IPS DF 19.7 (cell line): Measurements from ENCODE around the gene DTX1.
"Not testable (repeated sequence)": the region's sequence is repeated elsewhere in the genome, so short reads cannot be mapped to it uniquely, and the experiment has no call there.

Experiments
- DNase-seq: peaks from one replicate; pipeline ENCODE4 v3.0.0-alpha.2; 2013; ENCODE audit warnings: low read depth, low spot score

The DTX1 gene

DNA sequence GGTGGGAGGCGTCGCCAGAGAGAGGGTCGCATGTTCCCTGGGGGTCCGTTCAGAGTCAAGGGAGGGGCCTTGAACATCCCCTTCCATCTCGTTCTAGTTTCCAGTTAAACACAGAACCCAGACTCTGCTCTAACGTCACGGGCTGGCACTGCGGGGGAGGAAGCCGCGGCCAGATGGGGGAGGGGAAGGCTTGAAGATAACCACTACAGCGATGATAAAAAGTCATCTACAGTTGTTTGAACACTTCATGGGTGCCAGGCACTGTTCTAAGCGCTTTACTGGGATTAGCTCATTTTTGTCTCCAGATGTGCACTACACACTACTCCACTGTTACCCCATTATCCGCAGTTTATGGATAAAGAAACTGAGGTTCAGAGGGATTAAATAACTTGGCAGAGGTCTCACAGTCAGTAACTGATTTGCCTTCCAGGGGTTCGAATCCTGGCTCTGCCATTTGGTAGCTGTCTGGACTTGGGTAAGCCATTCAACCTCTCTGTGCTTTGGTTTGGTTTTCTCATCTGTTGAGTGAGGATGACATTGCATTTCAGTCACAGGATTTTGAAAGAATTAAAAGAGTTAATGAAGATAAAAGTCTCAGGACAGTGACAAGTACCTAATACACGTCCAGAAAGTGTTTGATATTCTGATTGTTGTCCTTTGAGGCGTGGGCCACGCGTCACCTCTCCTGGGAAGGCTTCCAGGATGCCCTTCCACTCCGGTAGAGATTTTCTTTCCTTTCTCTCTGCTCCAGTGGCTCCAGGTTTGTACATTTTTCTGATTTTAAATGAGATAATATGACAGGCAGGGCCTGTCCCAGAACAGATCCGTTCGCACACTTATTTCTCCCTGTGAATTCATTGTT is 79.8 kb downstream of the DTX1 start:
- no peak for DNase-seq

DNA sequence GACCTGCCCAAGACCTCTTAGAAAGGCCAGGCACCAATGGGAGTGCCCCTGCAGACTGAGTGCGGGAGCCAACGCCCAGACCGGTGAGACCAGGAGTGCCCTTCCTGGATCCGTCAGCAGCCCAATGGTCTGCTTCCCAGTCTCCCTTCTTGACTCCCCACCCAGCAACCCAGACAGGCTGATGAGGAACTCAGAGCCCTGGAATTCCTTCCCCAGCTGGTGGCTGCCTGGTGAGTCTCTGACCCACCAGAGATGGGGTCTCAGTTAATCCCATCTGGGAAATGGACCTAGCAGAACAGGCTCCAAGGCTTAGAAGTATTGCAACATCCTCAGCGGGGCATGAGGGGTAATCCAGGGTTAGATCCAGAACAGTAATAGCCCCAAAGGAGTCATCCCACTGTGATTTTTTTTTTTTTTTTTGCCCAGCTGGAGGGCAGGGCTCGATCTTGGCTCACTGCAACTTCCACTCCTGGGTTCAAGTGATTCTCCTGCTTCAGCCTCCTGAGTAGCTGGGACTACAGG is 80.5 kb downstream of the DTX1 start:
- DNase-seq: no peak

DNA sequence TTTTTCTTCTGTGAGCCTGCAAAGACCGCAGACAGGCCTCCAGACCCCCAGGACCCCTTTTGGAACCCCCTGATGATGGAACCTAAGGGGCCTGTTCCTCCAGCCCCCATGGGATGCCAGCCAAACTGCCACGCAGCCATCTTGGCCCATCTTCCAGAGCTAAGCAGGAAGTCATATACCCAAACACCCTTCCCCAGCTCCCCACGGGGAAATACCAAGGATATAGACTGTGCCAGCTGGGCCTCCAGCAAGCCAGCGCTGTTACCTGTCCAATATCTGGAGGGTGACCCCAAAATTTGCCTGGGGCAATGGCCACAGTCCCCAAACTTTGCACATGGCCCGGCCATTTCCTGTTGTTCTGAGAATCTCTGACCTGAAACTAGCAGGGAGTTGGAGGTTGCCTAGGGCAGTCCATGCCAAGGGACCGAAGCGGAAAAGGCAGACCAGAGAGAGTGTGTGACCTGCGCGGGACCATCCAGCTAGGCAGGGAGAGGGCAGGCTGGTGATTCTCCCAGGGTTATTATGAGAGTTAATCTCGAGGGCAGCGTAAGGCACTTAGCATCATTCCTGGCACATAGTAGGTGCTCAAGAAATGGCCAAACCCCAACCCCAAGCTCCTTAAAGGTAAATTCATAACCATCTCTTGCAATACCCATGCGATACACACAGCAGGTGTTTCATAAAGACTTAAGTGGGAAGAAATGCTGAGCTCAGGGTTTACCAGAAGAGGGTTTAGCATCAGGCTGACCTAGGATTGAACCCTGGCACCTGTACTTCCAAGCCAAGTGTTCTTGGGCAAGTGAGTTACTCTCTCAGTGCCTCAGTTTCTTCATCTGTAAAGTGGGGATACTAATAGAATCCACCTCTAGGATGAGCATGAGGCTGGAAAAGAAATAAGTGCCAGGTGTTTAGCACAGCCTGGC is 81.6 kb downstream of the DTX1 start:
- DNase-seq: no peak

DNA sequence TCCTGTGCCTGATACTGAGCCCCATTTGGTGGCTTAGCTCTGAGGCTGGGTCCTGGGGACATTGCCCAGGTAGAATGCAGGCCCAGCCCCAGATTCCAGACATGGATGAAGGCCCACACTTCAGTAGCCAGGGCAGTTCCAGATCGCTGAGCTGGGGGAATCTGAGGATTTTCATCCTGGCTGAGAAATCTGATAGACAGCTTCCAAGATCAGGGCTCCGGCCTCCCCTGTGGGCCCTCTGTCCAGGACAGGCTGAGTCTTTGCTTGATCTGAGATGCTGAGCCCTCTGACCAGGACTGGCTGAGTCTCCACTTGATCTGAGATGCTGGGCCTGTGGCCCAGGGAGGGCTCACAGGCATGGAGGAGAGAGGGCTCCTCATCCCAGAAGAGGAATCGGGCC is 82.3 kb downstream of the DTX1 start:
- DNase-seq: no peak

DNA sequence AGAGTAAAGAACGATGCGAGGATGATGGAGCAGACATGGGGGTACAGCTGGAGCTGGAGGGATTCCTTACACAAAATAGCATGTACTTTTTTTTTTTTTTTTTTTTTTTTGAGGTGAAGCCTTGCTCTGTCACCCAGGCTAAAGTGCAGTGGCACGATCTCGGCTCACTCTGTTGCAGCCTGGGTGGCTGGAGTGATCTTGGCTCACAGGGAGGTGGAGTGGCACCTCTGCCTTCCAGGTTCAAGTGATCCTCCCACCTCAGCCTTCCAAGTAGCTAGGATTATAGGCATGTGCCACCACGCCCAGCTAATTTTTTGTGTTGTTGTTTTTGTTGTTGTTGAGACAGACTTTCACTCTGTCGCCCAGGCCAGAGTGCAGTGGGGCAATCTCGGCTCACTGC is 84.2 kb downstream of the DTX1 start:
- DNase-seq: no peak

DNA sequence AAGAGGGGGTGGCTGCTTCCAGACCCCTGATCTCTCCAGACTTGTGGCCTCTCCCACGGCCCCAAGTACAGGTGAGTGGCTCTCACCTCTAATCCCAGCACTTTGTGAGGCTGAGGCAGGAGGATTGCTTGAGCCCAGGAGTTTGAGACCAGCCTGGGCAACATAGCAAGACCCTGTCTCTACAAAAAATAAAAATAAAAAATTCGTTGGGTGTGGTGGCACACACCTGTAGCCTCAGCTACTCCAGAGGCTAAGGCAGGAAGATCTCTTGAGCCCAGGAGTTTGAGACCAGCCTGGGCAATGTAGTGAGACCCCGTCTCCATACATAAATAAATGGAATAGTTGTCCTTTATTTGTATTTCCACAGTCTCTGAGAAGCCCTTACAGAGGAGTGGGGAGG is 85.2 kb downstream of the DTX1 start:
- not testable (repeated sequence) for DNase-seq

DNA sequence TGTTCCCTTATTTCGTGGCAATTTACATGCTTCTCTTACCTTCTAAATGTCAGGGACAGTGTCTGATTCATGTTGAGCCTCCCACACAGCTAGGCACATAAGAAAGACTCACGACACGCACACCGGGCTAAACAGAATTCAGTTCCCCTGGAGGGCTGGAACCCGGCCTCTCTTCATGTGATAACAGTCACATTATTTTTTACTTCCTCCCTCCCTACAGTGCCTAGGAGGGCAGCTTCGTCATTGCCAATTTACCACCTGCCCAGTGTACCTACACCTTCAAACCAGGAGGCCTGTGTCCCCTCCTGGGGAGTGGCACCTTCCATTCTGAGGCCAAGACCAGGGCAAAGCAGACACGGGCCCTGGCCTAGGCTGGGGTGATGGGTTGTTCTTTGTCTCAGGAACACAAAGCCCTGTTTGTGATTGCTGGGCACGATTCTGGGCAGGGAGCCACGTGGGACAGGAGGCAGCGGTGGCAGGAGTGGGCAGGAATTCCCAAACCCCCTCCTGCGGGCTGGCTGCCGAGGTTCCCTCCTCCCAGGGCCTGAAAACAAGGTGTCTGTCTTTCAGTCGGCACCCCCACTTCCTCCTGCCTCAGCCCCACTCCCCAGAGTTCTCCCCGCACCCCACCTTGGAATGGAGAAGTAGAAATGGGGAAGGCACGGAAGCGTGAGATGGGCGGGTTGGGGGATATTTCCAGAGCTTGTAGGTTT is 85.8 kb downstream of the DTX1 start:
- no peak for DNase-seq

DNA sequence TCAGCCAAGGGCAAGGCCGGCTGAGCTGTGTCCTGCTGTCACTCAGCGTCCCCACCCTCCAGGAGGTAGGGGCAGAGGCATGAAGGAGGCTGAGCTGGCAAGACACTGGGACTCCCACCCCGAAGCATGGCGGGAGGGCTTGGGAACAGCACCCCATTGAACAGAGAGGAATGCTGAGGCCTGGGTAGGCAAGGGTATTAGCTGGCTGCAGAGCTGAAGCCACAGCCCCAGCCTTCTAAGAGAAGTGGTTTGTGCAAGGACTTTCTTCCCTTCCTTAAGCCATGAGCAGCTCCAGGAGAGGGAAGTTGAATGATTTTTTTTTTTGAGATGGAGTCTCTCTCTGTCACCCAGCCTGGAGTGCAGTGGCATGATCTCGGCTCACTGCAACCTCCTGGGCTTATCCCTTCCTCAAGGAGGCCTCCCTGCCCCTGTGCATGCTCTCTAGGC is 86.4 kb downstream of the DTX1 start:
- no peak for DNase-seq

DNA sequence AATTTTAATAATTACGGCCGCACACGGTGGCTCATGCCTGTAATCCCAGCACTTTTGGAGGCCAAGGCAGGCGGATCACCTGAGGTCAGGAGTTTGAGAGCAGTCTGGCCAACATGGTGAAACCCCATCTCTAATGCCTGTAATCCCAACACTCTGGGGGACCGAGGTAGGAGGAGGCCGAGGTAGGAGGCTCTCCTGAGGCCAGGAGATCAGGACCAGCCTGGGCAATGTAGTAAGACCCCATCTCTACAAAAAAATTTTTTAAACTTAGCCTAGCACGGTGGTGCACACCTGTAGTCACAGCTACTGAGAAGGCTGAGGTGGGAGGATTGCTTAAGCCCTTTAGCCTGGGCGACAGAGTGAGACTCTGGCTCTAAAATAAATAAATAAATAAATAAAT is 87.4 kb downstream of the DTX1 start:
- DNase-seq: no peak

DNA sequence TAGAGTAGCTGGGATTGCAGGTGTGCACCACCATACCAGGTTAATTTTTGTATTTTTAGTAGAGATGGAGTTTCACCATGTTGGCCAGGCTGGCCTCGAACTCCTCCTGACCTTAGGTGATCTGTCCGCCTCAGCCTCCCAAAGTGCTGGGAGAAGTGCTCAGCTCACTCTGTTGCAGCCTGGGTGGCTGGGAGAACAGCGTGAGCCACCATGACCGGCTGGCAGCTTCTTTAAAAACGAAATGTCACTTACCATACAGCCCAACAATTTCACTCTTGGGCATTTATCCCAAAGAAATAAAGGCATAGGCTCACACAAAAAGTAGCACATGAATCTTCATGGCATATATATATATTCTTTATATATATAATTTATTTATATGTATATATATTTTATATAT is 88.3 kb downstream of the DTX1 start:
- DNase-seq: no peak

DNA sequence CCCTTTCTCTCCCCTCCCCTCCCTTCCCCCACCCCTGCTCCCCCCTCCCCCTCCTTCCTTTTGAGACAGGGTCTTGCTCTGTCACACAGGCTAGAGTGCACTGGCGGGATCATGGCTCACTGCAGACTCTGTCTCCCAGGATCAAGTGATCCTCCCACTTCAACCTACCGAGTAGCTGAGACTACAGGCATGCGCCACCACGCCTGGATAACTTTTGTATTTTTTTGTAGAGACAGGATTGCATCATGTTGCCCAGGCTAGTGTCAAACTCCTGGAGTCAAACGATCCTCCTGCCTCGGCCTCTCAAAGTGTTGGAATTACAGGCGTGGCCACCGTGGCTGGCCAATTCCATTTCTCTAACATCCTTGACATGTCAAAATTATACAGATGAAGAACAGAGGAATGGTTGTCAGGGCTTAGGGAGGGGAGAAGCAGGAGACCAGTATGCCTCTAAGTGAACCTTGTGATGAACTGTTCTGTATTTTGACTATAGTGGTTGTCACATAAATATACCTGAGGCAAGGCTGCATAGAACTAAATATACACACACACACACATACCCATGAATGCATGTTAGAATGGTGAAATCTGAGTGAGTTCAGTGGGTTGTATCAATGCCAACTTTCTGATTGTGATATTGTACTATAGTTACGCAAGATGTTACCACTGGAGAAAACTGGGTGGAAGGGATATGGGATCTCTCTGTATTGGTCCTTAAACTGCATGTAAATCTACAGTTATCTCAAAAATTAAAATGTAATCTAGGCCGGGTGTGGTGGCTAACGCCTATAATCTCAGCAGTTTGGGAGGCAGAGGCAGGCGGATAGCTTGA is 89.4 kb downstream of the DTX1 start:
- DNase-seq: no peak

DNA sequence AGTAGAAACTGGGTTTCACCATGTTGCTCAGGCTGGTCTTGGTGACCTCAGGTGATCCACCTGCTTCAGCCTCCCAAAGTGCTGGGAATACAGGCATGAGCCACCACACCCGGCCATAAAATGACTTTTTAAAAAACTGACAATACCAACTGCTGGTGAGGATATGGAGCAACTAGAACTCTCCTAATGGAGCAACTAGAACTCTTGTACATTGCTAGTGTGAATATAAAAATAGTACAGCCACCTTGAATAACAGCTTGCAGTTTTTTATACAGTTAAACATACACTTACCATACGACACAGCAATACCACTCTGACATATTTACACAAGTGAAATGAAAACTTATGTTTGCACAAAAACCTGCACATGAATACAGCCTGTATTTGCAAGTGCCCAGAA is 90.5 kb downstream of the DTX1 start:
- DNase-seq: no peak
